K562 (cell line): Measurements from ENCODE around the gene NUP153. TPM values are rescaled to one million over a fixed set of nuclear protein-coding genes. Genes with fewer than 3 reads are reported as not detected.

Experiments used
- ARID2 ChIP-seq: fragments of 450-650 bp; IDR thresholded peaks from 2 replicates; pipeline ENCODE4 v1.6.1; 2017; ENCODE audit warnings: antibody characterized with exemption, mild to moderate bottlenecking
- BACH1 ChIP-seq: fragments of 200-800 bp; sonication (Bioruptor generic); IDR thresholded peaks from 2 replicates; pipeline ENCODE4 v1.6.1; 2016; ENCODE audit warnings: missing genetic modification characterization, missing compliant biosample characterization
- BDP1 ChIP-seq: IDR thresholded peaks from 3 replicates; pipeline ENCODE4 v1.6.1; 2011; ENCODE audit not compliant: insufficient read length, insufficient read depth
- CBX2 ChIP-seq: fragments of 200-600 bp; sonication (generic); IDR thresholded peaks from one replicate; pipeline ENCODE4 v1.6.1; 2012; ENCODE audit warnings: mild to moderate bottlenecking, low read length, inconsistent platforms; ENCODE audit not compliant: insufficient read depth, poor library complexity, severe bottlenecking
- CXXC5 ChIP-seq: fragments of 250-450 bp; sonication (Bioruptor Pico); IDR thresholded peaks from 2 replicates; pipeline ENCODE4 v1.8.0; 2022; ENCODE audit warnings: inconsistent platforms, mild to moderate bottlenecking, moderate library complexity
- HDAC2 ChIP-seq: fragments of 450-650 bp; IDR thresholded peaks from 2 replicates; pipeline ENCODE4 v1.6.1; 2016; ENCODE audit warnings: mild to moderate bottlenecking
- KAT2B ChIP-seq: IDR thresholded peaks from one replicate; pipeline ENCODE4 v1.6.1; 2012; ENCODE audit warnings: low read depth, mild to moderate bottlenecking, control low read depth, inconsistent platforms, low read length, moderate library complexity
- KAT7 ChIP-seq: sonication (generic); formaldehyde crosslinking; IDR thresholded peaks from 2 replicates; pipeline ENCODE4 v1.8.0; 2022; ENCODE audit warnings: missing genetic modification reagents, mild to moderate bottlenecking, borderline replicate concordance
- KAT8 ChIP-seq: fragments of 450-650 bp; IDR thresholded peaks from 2 replicates; pipeline ENCODE4 v1.6.1; 2016; ENCODE audit warnings: low read depth, mild to moderate bottlenecking
- LCOR ChIP-seq: sonication (generic); formaldehyde crosslinking; IDR thresholded peaks from 2 replicates; pipeline ENCODE4 v1.8.0; 2022; ENCODE audit warnings: mild to moderate bottlenecking, missing genetic modification reagents
- MAFF ChIP-seq: IDR thresholded peaks from 2 replicates; pipeline ENCODE4 v1.6.1; 2012; ENCODE audit warnings: low read length, improper control_type of control experiment
- PTRF ChIP-seq: fragments of 450-650 bp; IDR thresholded peaks from 2 replicates; pipeline ENCODE4 v1.6.1; 2016; ENCODE audit warnings: mild to moderate bottlenecking, missing genetic modification characterization, missing compliant biosample characterization
- TEAD1 ChIP-seq, 2 experiments: fragments of 450-650 bp in 1 of 2; sonication (generic) in 1 of 2; formaldehyde crosslinking; IDR thresholded peaks; 2 replicates each; pipeline versions ENCODE4 v1.4.0 to v1.8.0; 2020 to 2022; ENCODE audit warnings: mild to moderate bottlenecking in 2 of 2, missing genetic modification reagents in 1 of 2
- ZC3H8 ChIP-seq: fragments of 450-650 bp; IDR thresholded peaks from 2 replicates; pipeline ENCODE4 v1.6.1; 2017
- ZNF282 ChIP-seq: sonication (generic); formaldehyde crosslinking; IDR thresholded peaks from 2 replicates; pipeline ENCODE4 v1.8.1; 2023; ENCODE audit warnings: missing genetic modification reagents
- ZNF316 ChIP-seq: fragments of 450-650 bp; IDR thresholded peaks from 2 replicates; pipeline ENCODE4 v1.6.1; 2016
- ZNF431 ChIP-seq: sonication (generic); formaldehyde crosslinking; IDR thresholded peaks from 2 replicates; pipeline ENCODE4 v1.8.0; 2022; ENCODE audit warnings: mild to moderate bottlenecking, missing genetic modification reagents
- ZNF668 ChIP-seq: fragments of 250-450 bp; sonication (Bioruptor Pico); IDR thresholded peaks from 2 replicates; pipeline ENCODE4 v1.8.0; 2022; ENCODE audit warnings: mild to moderate bottlenecking, inconsistent platforms
- ZNF766 ChIP-seq: fragments of 200-800 bp; sonication (Bioruptor generic); conservative IDR thresholded peaks from 2 replicates; pipeline ENCODE4 v1.6.1; 2016; ENCODE audit warnings: missing genetic modification characterization, missing compliant biosample characterization
- ZNF785 ChIP-seq: fragments of 250-450 bp; sonication (Bioruptor Pico); IDR thresholded peaks from 2 replicates; pipeline ENCODE4 v1.4.0; 2020; ENCODE audit warnings: mild to moderate bottlenecking
- polyA plus RNA-seq, 8 experiments: library from polyadenylated mRNA; depleted of rRNA in 4 of 8; stranded (reverse) in 5 of 8; unstranded in 3 of 8; fragments of >200 nt; fragmentation: Nextera tagmentation in 2 of 8; fragmentation: Illumina TruSeq in 1 of 8; extraction: Ambion mirVana in 2 of 8; extraction: Trizol in 1 of 8; gene quantifications; 2 replicates each; pipeline versions ENCODE4 v1.2.1 to v1.2.3, GENCODE V29; 2011 to 2014; ENCODE audit warnings: inconsistent platforms in 1 of 8, missing spikeins in 1 of 8
- total RNA-seq, 7 experiments: library from RNA; depleted of rRNA in 6 of 7; stranded (reverse); fragments of >200 nt in 6 of 7; fragmentation: Illumina TruSeq in 2 of 7; extraction: Trizol in 2 of 7; gene quantifications; 2 replicates each; pipeline versions ENCODE4 v1.2.1 to v1.2.3, GENCODE V29; 2011 to 2021; ENCODE audit warnings: low replicate concordance in 1 of 7
- TF ChIP-seq, protein P1 (sequence below): sonication (generic); formaldehyde crosslinking; IDR thresholded peaks from 2 replicates; pipeline ENCODE4 v1.8.1; 2022; ENCODE audit warnings: missing genetic modification reagents
- TF ChIP-seq, protein P2 (sequence below): fragments of 450-650 bp; formaldehyde crosslinking; IDR thresholded peaks from 2 replicates; pipeline ENCODE4 v1.4.0; 2020; ENCODE audit warnings: mild to moderate bottlenecking
- TF ChIP-seq, protein P3 (sequence below): fragments of 250-450 bp; sonication (Bioruptor Pico); IDR thresholded peaks from 2 replicates; pipeline ENCODE4 v1.6.1; 2021; ENCODE audit warnings: mild to moderate bottlenecking
- TF ChIP-seq, protein P4 (sequence below): IDR thresholded peaks from 2 replicates; pipeline ENCODE4 v1.6.1; 2016; ENCODE audit warnings: missing genetic modification characterization, missing compliant biosample characterization
- TF ChIP-seq, protein P5 (sequence below): sonication (generic); formaldehyde crosslinking; IDR thresholded peaks from 2 replicates; pipeline ENCODE4 v1.8.0; 2022; ENCODE audit warnings: mild to moderate bottlenecking, missing genetic modification reagents

Gene NUP153
- total and polyA plus RNA-seq, 9 of the 15 experiments (the other 6 are each of a cell fraction or from before 2014, with no cell fraction given), result 21.9 to 110 (median 84.8) TPM

DNA sequence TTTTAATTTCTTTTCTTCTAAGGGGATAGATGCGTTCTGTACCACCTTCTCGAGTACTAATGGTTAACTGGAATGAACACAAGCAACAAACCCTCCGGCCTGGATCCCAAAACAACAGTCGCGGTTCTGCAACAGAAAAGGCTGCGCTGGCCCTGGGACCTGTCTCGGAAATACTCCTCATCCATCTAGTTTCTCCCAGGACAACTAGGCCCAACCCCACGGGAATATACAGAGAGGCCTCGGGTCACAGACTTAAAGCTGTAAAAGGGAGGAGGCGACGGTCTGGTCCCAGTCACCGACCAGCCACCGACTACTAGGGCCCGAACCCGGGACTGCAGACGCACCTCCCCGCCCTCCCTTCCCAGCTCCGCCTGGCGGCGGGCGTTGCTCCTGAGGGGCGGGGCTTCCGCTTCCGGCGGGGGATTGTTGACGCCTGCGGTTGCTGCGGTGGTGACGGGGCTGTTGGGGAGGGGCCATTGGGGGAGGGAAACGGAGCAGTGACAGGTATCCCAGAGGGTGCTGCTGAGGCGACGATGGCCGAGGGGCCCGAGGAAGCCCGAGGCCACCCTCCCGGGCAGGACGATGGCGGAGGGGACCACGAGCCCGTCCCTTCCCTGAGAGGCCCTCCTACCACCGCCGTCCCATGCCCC, 106.7 kb downstream of the NUP153 start, which contains the start of gene FAM8A1 (continued):
- TF ChIP-seq ARID2, result no peak
- TF ChIP-seq ZNF431 (CRISPR knock-in tag), result 0 out of 2 replicates have a peak, but pooled peaks have one; percentile 53
- TF ChIP-seq, protein P1, sequence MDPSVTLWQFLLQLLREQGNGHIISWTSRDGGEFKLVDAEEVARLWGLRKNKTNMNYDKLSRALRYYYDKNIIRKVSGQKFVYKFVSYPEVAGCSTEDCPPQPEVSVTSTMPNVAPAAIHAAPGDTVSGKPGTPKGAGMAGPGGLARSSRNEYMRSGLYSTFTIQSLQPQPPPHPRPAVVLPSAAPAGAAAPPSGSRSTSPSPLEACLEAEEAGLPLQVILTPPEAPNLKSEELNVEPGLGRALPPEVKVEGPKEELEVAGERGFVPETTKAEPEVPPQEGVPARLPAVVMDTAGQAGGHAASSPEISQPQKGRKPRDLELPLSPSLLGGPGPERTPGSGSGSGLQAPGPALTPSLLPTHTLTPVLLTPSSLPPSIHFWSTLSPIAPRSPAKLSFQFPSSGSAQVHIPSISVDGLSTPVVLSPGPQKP (CRISPR knock-in tag), result no peak
- TF ChIP-seq, protein P2, sequence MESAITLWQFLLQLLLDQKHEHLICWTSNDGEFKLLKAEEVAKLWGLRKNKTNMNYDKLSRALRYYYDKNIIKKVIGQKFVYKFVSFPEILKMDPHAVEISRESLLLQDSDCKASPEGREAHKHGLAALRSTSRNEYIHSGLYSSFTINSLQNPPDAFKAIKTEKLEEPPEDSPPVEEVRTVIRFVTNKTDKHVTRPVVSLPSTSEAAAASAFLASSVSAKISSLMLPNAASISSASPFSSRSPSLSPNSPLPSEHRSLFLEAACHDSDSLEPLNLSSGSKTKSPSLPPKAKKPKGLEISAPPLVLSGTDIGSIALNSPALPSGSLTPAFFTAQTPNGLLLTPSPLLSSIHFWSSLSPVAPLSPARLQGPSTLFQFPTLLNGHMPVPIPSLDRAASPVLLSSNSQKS (CRISPR knock-in tag), result no peak
- no peak for TF ChIP-seq HDAC2
- no peak for TF ChIP-seq ZNF316
- TF ChIP-seq ZNF785, result no peak
- no peak for TF ChIP-seq ZNF282
- TF ChIP-seq, protein P3, sequence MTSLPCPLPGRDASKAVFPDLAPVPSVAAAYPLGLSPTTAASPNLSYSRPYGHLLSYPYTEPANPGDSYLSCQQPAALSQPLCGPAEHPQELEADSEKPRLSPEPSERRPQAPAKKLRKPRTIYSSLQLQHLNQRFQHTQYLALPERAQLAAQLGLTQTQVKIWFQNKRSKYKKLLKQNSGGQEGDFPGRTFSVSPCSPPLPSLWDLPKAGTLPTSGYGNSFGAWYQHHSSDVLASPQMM (CRISPR knock-in tag), result no peak
- TF ChIP-seq ZNF668 (CRISPR knock-in tag), result no peak
- TF ChIP-seq CBX2, result no peak
- peak; percentile 37; the same call in 1 of the 2 replicates for TF ChIP-seq LCOR
- TF ChIP-seq MAFF, result no peak
- TF ChIP-seq BDP1, result no peak
- TF ChIP-seq, protein P4, sequence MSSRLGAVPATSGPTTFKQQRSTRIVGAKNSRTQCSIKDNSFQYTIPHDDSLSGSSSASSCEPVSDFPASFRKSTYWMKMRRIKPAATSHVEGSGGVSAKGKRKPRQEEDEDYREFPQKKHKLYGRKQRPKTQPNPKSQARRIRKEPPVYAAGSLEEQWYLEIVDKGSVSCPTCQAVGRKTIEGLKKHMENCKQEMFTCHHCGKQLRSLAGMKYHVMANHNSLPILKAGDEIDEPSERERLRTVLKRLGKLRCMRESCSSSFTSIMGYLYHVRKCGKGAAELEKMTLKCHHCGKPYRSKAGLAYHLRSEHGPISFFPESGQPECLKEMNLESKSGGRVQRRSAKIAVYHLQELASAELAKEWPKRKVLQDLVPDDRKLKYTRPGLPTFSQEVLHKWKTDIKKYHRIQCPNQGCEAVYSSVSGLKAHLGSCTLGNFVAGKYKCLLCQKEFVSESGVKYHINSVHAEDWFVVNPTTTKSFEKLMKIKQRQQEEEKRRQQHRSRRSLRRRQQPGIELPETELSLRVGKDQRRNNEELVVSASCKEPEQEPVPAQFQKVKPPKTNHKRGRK (tag), result no peak
- TF ChIP-seq PTRF (tag), result no peak
- no peak for TF ChIP-seq KAT2B
- no peak for TF ChIP-seq ZNF766 (CRISPR knock-in tag)
- TF ChIP-seq BACH1 (tag), result no peak
- TF ChIP-seq, protein P5, sequence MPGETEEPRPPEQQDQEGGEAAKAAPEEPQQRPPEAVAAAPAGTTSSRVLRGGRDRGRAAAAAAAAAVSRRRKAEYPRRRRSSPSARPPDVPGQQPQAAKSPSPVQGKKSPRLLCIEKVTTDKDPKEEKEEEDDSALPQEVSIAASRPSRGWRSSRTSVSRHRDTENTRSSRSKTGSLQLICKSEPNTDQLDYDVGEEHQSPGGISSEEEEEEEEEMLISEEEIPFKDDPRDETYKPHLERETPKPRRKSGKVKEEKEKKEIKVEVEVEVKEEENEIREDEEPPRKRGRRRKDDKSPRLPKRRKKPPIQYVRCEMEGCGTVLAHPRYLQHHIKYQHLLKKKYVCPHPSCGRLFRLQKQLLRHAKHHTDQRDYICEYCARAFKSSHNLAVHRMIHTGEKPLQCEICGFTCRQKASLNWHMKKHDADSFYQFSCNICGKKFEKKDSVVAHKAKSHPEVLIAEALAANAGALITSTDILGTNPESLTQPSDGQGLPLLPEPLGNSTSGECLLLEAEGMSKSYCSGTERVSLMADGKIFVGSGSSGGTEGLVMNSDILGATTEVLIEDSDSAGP (CRISPR knock-in tag), result no peak
- no peak for TF ChIP-seq KAT8
- TF ChIP-seq KAT7 (CRISPR knock-in tag), result no peak
- peak in 1 of 2 experiments; percentile 81; a peak in 2 of 4 replicates for TF ChIP-seq TEAD1 (CRISPR knock-in tag; IDR thresholded peaks at IDR 0.05)
- TF ChIP-seq ZC3H8, result no peak
- peak; percentile 89 for TF ChIP-seq CXXC5
